ENCODE data around the gene SLC4A5.

- TF ChIP-seq EP300 (IDR thresholded peaks at IDR 0.05) (no peak), POLR2A (IDR thresholded peaks at IDR 0.05) (no peak), CTCF (IDR thresholded peaks at IDR 0.05) (no peak)
These were observed 80.5 kb downstream of the SLC4A5 start for GRCh38 chr2:74262681-74263080.
